Measurements from ENCODE around the gene NDUFAF5. TPM values are rescaled to one million over a fixed set of nuclear protein-coding genes. Genes with fewer than 3 reads are reported as not detected.

Gene NDUFAF5
- total RNA-seq, 1 donor from 2014 or later = 40.4 TPM

DNA sequence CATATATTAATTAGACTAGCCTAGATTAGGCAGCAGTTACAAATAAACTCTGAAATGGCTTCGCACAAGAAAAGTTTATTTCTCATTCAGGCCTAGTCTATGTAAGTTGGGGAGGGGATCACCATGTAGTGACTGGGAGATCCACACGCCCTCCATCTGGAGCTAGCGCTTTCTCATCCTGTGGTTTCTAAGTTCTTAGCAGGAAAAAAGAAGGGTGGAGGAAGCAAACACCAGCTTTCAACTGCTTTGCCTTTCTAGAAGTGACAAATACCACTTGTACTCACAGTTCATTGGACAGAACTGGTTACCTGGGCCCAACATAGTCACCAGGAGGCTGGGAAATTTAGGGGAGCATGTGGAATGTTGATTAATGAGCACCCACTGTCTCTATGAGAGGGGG is 46.6 kb downstream of the NDUFAF5 start:
- Mint-ChIP-seq H3K4me1 (no peaks in the 10 kb centered on the region), H3K9me3 (peaks cover 10% of the 10 kb centered on the region), H3K4me3 (no peak overlapping the region), H3K27ac (no peak overlapping the region), H3K36me3 (no peaks in the 10 kb centered on the region), H3K27me3 (ENCODE audit: low read depth) (peaks cover 5% of the 10 kb centered on the region)
- DNase-seq (ENCODE audit: low spot score in 2 of 2, unreplicated experiment in 2 of 2) = no peak
- TF ChIP-seq, protein P1, sequence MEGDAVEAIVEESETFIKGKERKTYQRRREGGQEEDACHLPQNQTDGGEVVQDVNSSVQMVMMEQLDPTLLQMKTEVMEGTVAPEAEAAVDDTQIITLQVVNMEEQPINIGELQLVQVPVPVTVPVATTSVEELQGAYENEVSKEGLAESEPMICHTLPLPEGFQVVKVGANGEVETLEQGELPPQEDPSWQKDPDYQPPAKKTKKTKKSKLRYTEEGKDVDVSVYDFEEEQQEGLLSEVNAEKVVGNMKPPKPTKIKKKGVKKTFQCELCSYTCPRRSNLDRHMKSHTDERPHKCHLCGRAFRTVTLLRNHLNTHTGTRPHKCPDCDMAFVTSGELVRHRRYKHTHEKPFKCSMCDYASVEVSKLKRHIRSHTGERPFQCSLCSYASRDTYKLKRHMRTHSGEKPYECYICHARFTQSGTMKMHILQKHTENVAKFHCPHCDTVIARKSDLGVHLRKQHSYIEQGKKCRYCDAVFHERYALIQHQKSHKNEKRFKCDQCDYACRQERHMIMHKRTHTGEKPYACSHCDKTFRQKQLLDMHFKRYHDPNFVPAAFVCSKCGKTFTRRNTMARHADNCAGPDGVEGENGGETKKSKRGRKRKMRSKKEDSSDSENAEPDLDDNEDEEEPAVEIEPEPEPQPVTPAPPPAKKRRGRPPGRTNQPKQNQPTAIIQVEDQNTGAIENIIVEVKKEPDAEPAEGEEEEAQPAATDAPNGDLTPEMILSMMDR (IDR thresholded peaks at IDR 0.05; ENCODE audit: unreplicated experiment) = no peak

DNA sequence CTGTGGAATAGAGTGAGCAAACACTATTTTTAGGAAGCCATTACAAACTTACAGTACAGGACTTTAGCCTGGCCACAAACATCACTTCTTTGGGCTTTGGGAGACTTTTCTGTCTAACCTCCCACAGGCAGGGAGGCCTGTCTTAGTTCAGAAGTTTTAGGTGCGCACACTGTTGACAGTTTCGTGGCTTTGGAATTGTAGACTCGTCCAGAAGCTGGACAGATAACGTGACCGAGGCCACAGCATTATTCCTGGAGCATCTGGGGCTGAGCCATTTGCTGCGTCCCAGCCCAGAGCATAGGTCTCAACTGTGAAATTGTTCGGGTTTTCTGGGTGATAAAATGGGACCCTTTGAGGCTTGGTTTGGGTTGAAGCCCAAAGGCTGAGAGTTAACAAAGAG is 53.8 kb downstream of the NDUFAF5 start:
- H3K27me3 Mint-ChIP-seq (ENCODE audit: low read depth) = peaks cover 8% of the 10 kb centered on the region
- peaks cover 15% of the 10 kb centered on the region for H3K4me1 Mint-ChIP-seq
- H3K9me3 Mint-ChIP-seq = no peaks in the 10 kb centered on the region
- TF ChIP-seq, protein P1 (IDR thresholded peaks at IDR 0.05; ENCODE audit: unreplicated experiment) = no peak
- H3K4me3 Mint-ChIP-seq = no peak overlapping the region
- peak overlapping the region; percentile 60 for H3K27ac Mint-ChIP-seq
- H3K36me3 Mint-ChIP-seq = no peaks in the 10 kb centered on the region
- no peak for DNase-seq (ENCODE audit: low spot score in 2 of 2, unreplicated experiment in 2 of 2)

DNA sequence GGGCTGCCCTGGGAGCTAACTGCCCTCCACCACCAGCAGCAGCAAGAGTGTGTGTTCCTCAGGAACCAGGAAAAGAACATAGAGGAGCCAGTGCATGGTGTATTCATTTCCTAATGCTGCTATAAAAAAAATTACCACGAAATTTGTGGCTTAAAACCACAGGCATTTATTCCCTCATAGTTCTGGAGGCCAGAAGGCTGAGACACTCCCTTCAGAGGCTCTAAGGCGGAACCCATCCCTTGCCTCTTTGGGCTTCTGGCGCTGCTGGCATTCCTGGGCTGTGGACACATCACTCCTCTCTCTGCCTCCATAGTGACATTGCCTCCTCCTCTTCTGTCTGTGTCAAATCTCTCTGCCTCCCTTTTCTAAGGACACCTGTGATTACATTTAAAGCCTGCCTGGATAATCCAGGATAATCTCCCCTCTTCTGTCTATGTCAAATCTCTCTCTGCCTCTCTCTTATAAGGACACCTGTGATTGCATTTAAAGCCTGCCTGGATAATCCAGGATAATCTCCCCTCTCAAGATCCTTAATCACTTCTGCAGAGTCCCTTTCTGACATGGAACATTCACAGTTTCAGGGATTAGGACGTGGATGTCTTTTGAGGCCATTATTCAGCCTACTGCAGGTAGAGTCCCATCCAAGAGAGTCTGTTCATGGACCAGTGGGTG is 54.7 kb downstream of the NDUFAF5 start:
- no peak overlapping the region for H3K4me3 Mint-ChIP-seq

DNA sequence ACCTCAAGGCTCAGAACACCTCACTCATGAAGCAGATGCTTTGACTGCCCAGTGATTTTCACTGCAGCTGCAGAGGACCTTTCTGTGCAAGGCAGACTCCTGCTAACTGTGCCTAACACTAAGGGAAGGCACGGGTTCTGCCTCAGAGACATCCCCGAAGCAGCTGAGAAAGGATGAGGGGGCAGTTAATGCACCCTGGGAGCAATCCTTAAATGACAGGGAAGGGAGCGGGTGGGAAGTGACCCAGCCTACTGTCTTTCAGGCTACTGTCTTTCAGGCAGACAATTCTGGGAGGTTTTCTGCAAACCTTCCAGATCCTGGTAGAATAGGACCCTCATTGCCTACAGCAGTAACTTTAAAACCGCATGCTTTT is 55.3 kb downstream of the NDUFAF5 start:
- no peaks in the 10 kb centered on the region for H3K36me3 Mint-ChIP-seq
- peaks cover 8% of the 10 kb centered on the region for H3K27me3 Mint-ChIP-seq (ENCODE audit: low read depth)
- H3K4me1 Mint-ChIP-seq = peaks cover 15% of the 10 kb centered on the region
- no peaks in the 10 kb centered on the region for H3K9me3 Mint-ChIP-seq
- DNase-seq (ENCODE audit: low spot score in 2 of 2, unreplicated experiment in 2 of 2) = no peak
- H3K4me3 Mint-ChIP-seq = no peak overlapping the region
- H3K27ac Mint-ChIP-seq = no peak overlapping the region
- TF ChIP-seq, protein P1 (IDR thresholded peaks at IDR 0.05; ENCODE audit: unreplicated experiment) = no peak

More for the DNA sequence above, 54.7 kb downstream of the NDUFAF5 start:
- Mint-ChIP-seq H3K27me3 (ENCODE audit: low read depth) (peaks cover 8% of the 10 kb centered on the region), H3K27ac (peak overlapping the region; percentile 60), H3K4me1 (peaks cover 15% of the 10 kb centered on the region), H3K36me3 (no peaks in the 10 kb centered on the region), H3K9me3 (no peaks in the 10 kb centered on the region)
- TF ChIP-seq, protein P1 (IDR thresholded peaks at IDR 0.05; ENCODE audit: unreplicated experiment) = no peak
- no peak for DNase-seq (ENCODE audit: low spot score in 2 of 2, unreplicated experiment in 2 of 2)

DNA sequence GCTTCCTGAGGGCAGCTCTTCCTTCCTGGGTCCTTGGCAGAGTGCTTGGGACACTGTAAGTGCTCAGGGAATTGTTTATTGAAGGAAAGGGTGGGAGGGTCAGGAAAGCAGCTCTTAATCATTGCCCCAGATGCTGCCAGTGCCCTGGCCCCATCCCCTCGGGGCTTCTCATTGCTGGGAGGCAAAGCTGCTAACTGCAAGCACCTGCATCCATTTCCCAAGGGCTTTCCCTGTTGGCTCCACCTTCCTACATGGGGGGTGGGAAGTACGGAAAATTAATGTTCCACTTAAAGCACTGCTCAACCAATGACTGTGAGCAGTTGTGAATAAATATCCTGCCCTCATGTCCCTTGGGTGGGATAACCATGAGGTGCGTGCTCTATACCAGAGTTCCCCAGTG is 56.4 kb downstream of the NDUFAF5 start:
- H3K4me1 Mint-ChIP-seq = peaks cover 15% of the 10 kb centered on the region
- H3K9me3 Mint-ChIP-seq = no peaks in the 10 kb centered on the region
- peak overlapping the region; percentile 9 for H3K27ac Mint-ChIP-seq
- no peak for DNase-seq (ENCODE audit: low spot score in 2 of 2, unreplicated experiment in 2 of 2)
- H3K36me3 Mint-ChIP-seq = no peaks in the 10 kb centered on the region
- H3K4me3 Mint-ChIP-seq = no peak overlapping the region
- peaks cover 8% of the 10 kb centered on the region for H3K27me3 Mint-ChIP-seq (ENCODE audit: low read depth)
- TF ChIP-seq, protein P1 (IDR thresholded peaks at IDR 0.05; ENCODE audit: unreplicated experiment) = no peak
